ENCODE data around the gene CCNL2. TPM values are rescaled to one million over a fixed set of nuclear protein-coding genes. Genes with fewer than 3 reads are reported as not detected.

CCNL2 gene
- total and polyA plus RNA-seq, 2 of the 13 experiments (the other 11 are each of a cell fraction or from before 2014, with no cell fraction given): 105 to 340 TPM

GRCh38 chr1:1391225-1391624 is 7.9 kb downstream of the CCNL2 start:
- TF ChIP-seq ZNF639 (CRISPR knock-in tag; conservative IDR thresholded peaks at IDR 0.05): no peak
- no peak for TF ChIP-seq RAD21 (CRISPR knock-in tag; IDR thresholded peaks at IDR 0.05)
- no peak for TF ChIP-seq CHD2 (IDR thresholded peaks at IDR 0.05; ENCODE audit: low read depth, low read length)
- no peak for TF ChIP-seq ATRX (CRISPR knock-in tag; IDR thresholded peaks at IDR 0.05; ENCODE audit: borderline replicate concordance)
- no peak for TF ChIP-seq SIX4 (CRISPR knock-in tag; IDR thresholded peaks at IDR 0.05)
- no peak for TF ChIP-seq AKNA (CRISPR knock-in tag; IDR thresholded peaks at IDR 0.05; ENCODE audit: borderline replicate concordance)
- no peak for TF ChIP-seq ZNF740 (CRISPR knock-in tag; IDR thresholded peaks at IDR 0.05)
- no peak for TF ChIP-seq ISX (CRISPR knock-in tag; conservative IDR thresholded peaks at IDR 0.05)
- in situ Hi-C loops (cut with HindIII; ENCODE audit: extremely low pct_ligation_motif_present, low pct_unique_long_range_greater_than_20kb): no loop called here
- H3K4me2 ChIP-seq (ENCODE audit: low read depth, low read length): no peak overlapping the region
- H3K79me2 ChIP-seq (ENCODE audit: insufficient read depth, low read length): peaks cover 15% of the 10 kb centered on the region
- WGBS (ENCODE audit: low lambda C conversion rate): 97% methylated on average over 12 of the region's 12 CpGs
- DNase-seq (ENCODE audit: low spot score): no peak
- H3K4me1 ChIP-seq (ENCODE audit: insufficient read depth, low read length): no peaks in the 10 kb centered on the region
- BruUV-seq (replicated peaks): no TSS peak
- peaks cover 36 to 92% of the 10 kb centered on the region in 2 experiments for H3K36me3 ChIP-seq (replicated peaks in 1 of 2; ENCODE audit: control insufficient read depth in 1 of 2, insufficient read depth in 2 of 2, low read length in 2 of 2)
- FAIRE-seq: no peak
- intact Hi-C loops (cut with micrococcal nuclease; ENCODE audit: unreplicated experiment): no loop called here
- no peak overlapping the region for H2AFZ ChIP-seq (ENCODE audit: low read length)
- no peak overlapping the region for H3K27ac ChIP-seq (ENCODE audit: extremely low read length, insufficient read depth, low read length)
- no peaks in the 10 kb centered on the region for H3K9me3 ChIP-seq (ENCODE audit: low read length)
- H4K20me1 ChIP-seq (ENCODE audit: insufficient read depth, low read length): no peaks in the 10 kb centered on the region; the same call in 1 of the 2 replicates
- H3K27me3 ChIP-seq (ENCODE audit: control insufficient read depth in 1 of 2, insufficient read depth in 2 of 2, low read length in 2 of 2): no peaks in the 10 kb centered on the region
- no peak overlapping the region for H3K4me3 ChIP-seq (replicated peaks in 1 of 3; ENCODE audit: insufficient read depth in 1 of 3, low read depth in 2 of 3, low read length in 3 of 3)
- CTCF ChIA-PET (ENCODE audit: low intra/inter-chr PET ratio, low total read pairs): no interaction called here
- no peak overlapping the region for H3K9ac ChIP-seq (ENCODE audit: insufficient read depth, low read depth, low read length)
- POLR2A ChIA-PET: interaction anchor here (0.6 to 6.1 kb wide), 3 partner anchors 10 to 52 kb away, joined by 3 to 43 read pairs (median 3); partner anchors contain the start of gene CCNL2
- no peak for ATAC-seq
